Kidney (tissue), 14 donors: ENCODE data around the gene TCAIM. TPM values are rescaled to one million over a fixed set of nuclear protein-coding genes. Genes with fewer than 3 reads are reported as not detected.

ENCODE experiments used
- DNase-seq, 5 donors: peaks; one replicate each; pipeline ENCODE4 v3.0.0-alpha.2; 2013 to 2020
- FAIRE-seq: peaks from 2 replicates; lab custom pipeline; 2012; peaks lifted over from hg19 to GRCh38; lab: Jason Lieb, UNC
- H3K27ac ChIP-seq, 2 donors: one replicate each; pipeline ENCODE4 v1.7.0; 2013; ENCODE audit warnings: low read depth in 2 of 2, low read length in 2 of 2, inconsistent platforms in 1 of 2
- H3K27me3 ChIP-seq: one replicate; pipeline ENCODE4 v1.7.1; 2013; ENCODE audit warnings: low read length, inconsistent platforms; ENCODE audit not compliant: control insufficient read depth, insufficient read depth
- H3K36me3 ChIP-seq, 3 donors: one replicate each; pipeline versions ENCODE4 v1.7.0 to v1.7.1; 2013; ENCODE audit warnings: low read length in 3 of 3, control low read depth in 1 of 3, inconsistent platforms in 1 of 3; ENCODE audit not compliant: insufficient read depth in 3 of 3, control insufficient read depth in 2 of 3
- H3K4me1 ChIP-seq, 3 donors: one replicate each; pipeline versions ENCODE4 v1.7.0 to v1.7.1; 2013; ENCODE audit warnings: low read length in 3 of 3, inconsistent platforms in 1 of 3, low read depth in 1 of 3; ENCODE audit not compliant: control insufficient read depth in 2 of 3, insufficient read depth in 2 of 3
- H3K4me3 ChIP-seq, 3 donors: one replicate each; pipeline versions ENCODE4 v1.7.0 to v1.8.1; 2013; ENCODE audit warnings: low read length in 3 of 3, control low read depth in 1 of 3, inconsistent platforms in 1 of 3
- H3K9ac ChIP-seq, 3 donors: one replicate each; pipeline versions ENCODE4 v1.7.0 to v1.7.1; 2013; ENCODE audit warnings: low read length in 3 of 3, control low read depth in 1 of 3, inconsistent platforms in 1 of 3
- H3K9me3 ChIP-seq, 3 donors: one replicate each; pipeline versions ENCODE4 v1.7.0 to v1.7.1; 2013; ENCODE audit warnings: low read length in 3 of 3, control low read depth in 1 of 3, inconsistent platforms in 1 of 3; ENCODE audit not compliant: control insufficient read depth in 2 of 3, insufficient read depth in 1 of 3
- CTCF ChIP-seq: IDR thresholded peaks from 3 replicates; pipeline ENCODE4 v1.5.1; 2012; ENCODE audit warnings: mild to moderate bottlenecking, moderate library complexity, borderline replicate concordance; ENCODE audit not compliant: insufficient read depth; ENCODE audit errors: extremely low read depth
- intact Hi-C: fragments of 100-400 bp; cut with DNase I; formaldehyde crosslinking; loops from one replicate; pipeline ENCODE4 v1.11.1; 2022
- polyA plus RNA-seq: library from polyadenylated mRNA; stranded (reverse); fragments of 350-450 nt; fragmentation: Illumina TruSeq; extraction: RNeasy Lipid Tissue Mini Kit (QIAGEN cat#74804); gene quantifications from one replicate; pipeline ENCODE4 v1.2.3, GENCODE V29; 2014; ENCODE audit warnings: low read depth, low replicate concordance; ENCODE audit not compliant: insufficient read depth
- total RNA-seq: library from RNA; stranded (reverse); fragmentation: NEBNext Ultra II Directional; extraction: Animal tissue kit (Norgen Biotek cat#: 25700); gene quantifications from one replicate; pipeline ENCODE4 v1.2.1, GENCODE V29; 2021
- donor health status: control.
- donor health status: control.
- donor health status: control.
- donor health status: control.
- donor health status: control.
- donor health status: DM: yes; HTN: yes; CAD: no.
- donor health status: Normal renal cell carcinoma (clear cell type).

TCAIM gene
- total and polyA plus RNA-seq, 2 donors from 2014 or later = 26.5 to 30.4 TPM

DNA sequence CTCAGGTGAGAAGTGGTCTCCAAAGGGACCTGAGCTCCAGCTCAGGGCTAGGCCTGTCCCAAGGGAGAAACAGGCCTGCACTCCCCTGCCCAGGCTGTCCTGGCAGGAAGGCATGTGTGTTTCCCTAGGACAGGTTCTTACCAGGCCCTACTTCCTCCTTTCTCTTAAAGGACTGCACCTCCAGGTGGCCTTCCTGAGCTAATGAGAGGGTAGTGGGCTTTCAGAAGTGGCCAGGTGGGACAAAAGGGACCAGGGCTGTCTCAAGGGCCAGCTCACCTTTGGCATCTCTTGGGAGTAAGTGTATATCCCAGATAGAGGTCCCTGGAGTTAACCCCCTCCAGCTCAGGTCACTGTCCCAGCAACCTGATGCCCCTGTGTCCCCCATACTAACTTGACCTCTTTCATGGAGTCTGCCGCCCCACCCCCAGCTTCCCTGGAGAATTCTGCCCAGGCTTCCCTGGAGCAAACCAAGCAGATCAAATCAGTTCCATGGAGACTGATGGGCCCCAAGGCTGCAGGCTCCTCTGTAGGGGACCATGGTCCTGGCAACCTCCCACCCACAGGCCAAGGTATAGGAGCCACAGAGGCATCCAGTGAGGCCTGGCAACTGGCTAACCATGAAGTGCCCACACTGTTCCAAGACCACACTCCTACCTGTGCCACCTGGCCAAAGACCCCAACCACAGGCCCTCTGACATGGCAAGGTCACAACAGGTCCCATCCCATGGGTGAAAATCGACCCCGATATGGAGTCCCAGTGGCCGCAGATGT, 71.3 kb downstream of the TCAIM start:
- no peak overlapping the region for H3K27ac ChIP-seq
- no peak overlapping the region for H3K4me3 ChIP-seq
- no peak for TF ChIP-seq CTCF
- no peak overlapping the region for H3K9ac ChIP-seq
- no peaks in the 10 kb centered on the region for H3K27me3 ChIP-seq
- no peaks in the 10 kb centered on the region for H3K9me3 ChIP-seq
- FAIRE-seq (no peak), DNase-seq (no peak)
- peaks cover 0 to 5% (median 0%) of the 10 kb centered on the region in 3 donors for H3K36me3 ChIP-seq
- no peaks in the 10 kb centered on the region for H3K4me1 ChIP-seq
- intact Hi-C loops = no loop called here

DNA sequence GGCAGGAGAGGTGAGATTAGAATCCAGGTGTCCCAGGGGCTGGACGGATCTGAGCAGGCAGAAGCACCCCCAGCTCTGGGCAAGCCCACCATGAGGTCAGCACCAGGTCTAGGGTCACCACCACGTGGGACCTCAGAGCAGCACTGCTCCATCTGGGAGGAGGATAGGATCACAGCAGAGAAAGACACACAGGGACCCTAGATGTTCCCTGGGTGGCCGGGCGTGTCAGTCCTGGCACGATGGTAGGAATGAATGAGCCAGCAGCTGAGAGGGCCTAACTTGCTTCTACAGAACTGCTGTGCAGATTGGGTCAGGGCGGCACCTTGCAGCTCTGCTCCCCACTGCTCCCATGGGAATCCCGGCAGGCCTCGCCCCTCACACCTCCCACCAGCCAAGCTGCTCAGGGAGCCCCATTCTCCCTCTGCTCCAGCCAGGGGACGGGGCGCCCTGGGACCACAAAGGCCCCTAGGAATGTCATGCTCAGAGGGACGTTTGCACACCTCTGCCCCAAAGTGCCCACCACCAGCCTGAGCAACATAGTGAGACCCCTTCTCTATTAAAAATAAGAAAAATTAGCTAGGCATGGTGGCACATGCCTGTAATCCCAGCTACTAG, 72.6 kb downstream of the TCAIM start:
- FAIRE-seq (no peak), DNase-seq (no peak)
- H3K9ac ChIP-seq = no peak overlapping the region
- H3K4me1 ChIP-seq = no peaks in the 10 kb centered on the region
- no peak for TF ChIP-seq CTCF
- H3K27me3 ChIP-seq = no peaks in the 10 kb centered on the region
- no peak overlapping the region for H3K4me3 ChIP-seq
- H3K27ac ChIP-seq = no peak overlapping the region
- H3K9me3 ChIP-seq = no peaks in the 10 kb centered on the region
- peaks cover 0 to 5% (median 0%) of the 10 kb centered on the region in 3 donors for H3K36me3 ChIP-seq
- intact Hi-C loops = no loop called here

- Histone ChIP-seq H3K4me1 (no peaks in the 10 kb centered on the region), H3K27me3 (no peaks in the 10 kb centered on the region), H3K4me3 (no peak overlapping the region), H3K36me3 (peaks cover 0 to 5% (median 0%) of the 10 kb centered on the region in 3 donors), H3K9ac (no peak overlapping the region), H3K27ac (no peak overlapping the region), H3K9me3 (no peaks in the 10 kb centered on the region)
- FAIRE-seq = no peak
- no peak for DNase-seq
- TF ChIP-seq CTCF = no peak
- intact Hi-C loops = no loop called here
Observed at GRCh38 chr3:44412365-44412764, 73.8 kb downstream of the TCAIM start.
